ENCODE results near the gene PAX5.

PAX5 gene

GRCh38 chr9:36847781-36848673 is 186.0 kb downstream of the PAX5 start:
- DNase-seq: no peak

- DNase-seq: no peak
These were observed 187.4 kb downstream of the PAX5 start for GRCh38 chr9:36846621-36847020.

GRCh38 chr9:36845844-36846243 is 188.2 kb downstream of the PAX5 start:
- DNase-seq: no peak

- DNase-seq: no peak
These were observed 189.1 kb downstream of the PAX5 start for GRCh38 chr9:36844961-36845360.

- no peak for DNase-seq
These were observed 190.1 kb downstream of the PAX5 start for GRCh38 chr9:36843964-36844363.

GRCh38 chr9:36842560-36843530 is 191.2 kb downstream of the PAX5 start:
- DNase-seq: no peak

- no peak for DNase-seq
These were observed 193.1 kb downstream of the PAX5 start for GRCh38 chr9:36840898-36841536.

GRCh38 chr9:36839131-36839885 is 194.8 kb downstream of the PAX5 start:
- no peak for DNase-seq

GRCh38 chr9:36837431-36838405 is 196.3 kb downstream of the PAX5 start:
- no peak for DNase-seq

- no peak for DNase-seq
These were observed 197.6 kb downstream of the PAX5 start for GRCh38 chr9:36836486-36836885.

- no peak for DNase-seq
These were observed 198.6 kb downstream of the PAX5 start for GRCh38 chr9:36835271-36835996.

- DNase-seq: no peak
These were observed 199.3 kb downstream of the PAX5 start for GRCh38 chr9:36834736-36835135.

GRCh38 chr9:36833954-36834353 is 200.1 kb downstream of the PAX5 start:
- no peak for DNase-seq

GRCh38 chr9:36832164-36832795 is 201.8 kb downstream of the PAX5 start:
- DNase-seq: no peak

- no peak for DNase-seq
These were observed 202.5 kb downstream of the PAX5 start for GRCh38 chr9:36831381-36832161.

GRCh38 chr9:36828611-36829013 is 205.5 kb downstream of the PAX5 start:
- no peak for DNase-seq

- no peak for DNase-seq
These were observed 206.5 kb downstream of the PAX5 start for GRCh38 chr9:36827593-36827992.

- no peak for DNase-seq
These were observed 207.5 kb downstream of the PAX5 start for GRCh38 chr9:36826581-36826980.

GRCh38 chr9:36825179-36825578 is 208.9 kb downstream of the PAX5 start:
- DNase-seq: no peak

All from stimulated activated CD4-positive, alpha-beta T cell treated with anti-CD3 and anti-CD28 coated beads, Interleukin-1b, Interleukin-23, amount 100 ng/mL, for 48 hours (primary cell).